Measurements from ENCODE around the gene CCNJL.

Gene CCNJL

DNA sequence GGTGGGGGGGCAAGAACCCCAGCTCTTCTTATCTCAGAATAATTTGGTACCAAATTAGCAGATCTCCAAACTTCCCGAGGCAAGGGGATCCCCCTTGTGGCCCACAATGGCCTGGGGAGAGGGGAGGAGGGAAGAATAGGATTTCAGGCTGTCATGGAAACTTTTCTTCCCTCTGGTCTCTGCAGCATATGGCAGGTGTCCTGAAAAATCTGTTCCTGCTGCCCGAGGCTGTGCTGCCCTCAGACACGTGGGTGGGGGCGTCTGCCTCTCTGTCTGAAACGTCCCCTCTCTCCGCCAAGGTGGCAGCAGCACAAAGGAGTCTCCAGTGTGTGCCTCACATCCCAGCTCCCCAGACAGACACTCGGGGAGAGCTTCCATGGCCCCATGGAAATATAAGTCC is 34.0 kb downstream of the CCNJL start:
- no peak for TF ChIP-seq CTCF (IDR thresholded peaks at IDR 0.05; ENCODE audit: low read depth, low read length)
- no peak overlapping the region for H3K4me3 ChIP-seq (replicated peaks in 1 of 2; ENCODE audit: low read depth in 2 of 2, low read length in 2 of 2)
- no peak for DNase-seq (ENCODE audit: low read depth in 2 of 2)

GRCh38 chr5:160274483-160274931 is 37.9 kb downstream of the CCNJL start:
- no peak for TF ChIP-seq CTCF (IDR thresholded peaks at IDR 0.05; ENCODE audit: low read depth, low read length)
- no peak for DNase-seq (ENCODE audit: low read depth in 2 of 2)

DNA sequence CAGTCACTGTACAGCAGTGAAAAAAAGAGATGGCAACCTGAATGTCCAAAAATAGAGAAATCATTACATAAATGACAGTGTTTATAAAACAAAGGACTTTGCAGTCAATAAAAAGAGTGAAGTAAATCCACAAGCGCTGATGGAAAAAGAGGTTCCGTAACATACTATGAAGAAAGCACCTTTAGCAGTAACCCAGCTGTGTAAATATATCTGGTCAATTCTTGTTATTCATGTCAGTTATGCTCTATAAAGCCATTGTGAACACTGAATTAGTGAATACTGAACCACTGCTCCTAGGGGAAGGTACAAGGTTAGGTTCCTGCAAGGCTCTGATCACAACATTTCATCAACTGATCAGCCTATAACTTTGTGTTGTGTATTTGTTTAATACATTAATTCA is 39.5 kb downstream of the CCNJL start:
- TF ChIP-seq CTCF (IDR thresholded peaks at IDR 0.05; ENCODE audit: low read depth, low read length): no peak
- H3K4me3 ChIP-seq (replicated peaks in 1 of 2; ENCODE audit: low read depth in 2 of 2, low read length in 2 of 2): no peak overlapping the region
- DNase-seq (ENCODE audit: low read depth in 2 of 2): no peak

More at GRCh38 chr5:160274483-160274931, 37.9 kb downstream of the CCNJL start:
- no peak overlapping the region for H3K4me3 ChIP-seq (replicated peaks in 1 of 2; ENCODE audit: low read depth in 2 of 2, low read length in 2 of 2)

DNA sequence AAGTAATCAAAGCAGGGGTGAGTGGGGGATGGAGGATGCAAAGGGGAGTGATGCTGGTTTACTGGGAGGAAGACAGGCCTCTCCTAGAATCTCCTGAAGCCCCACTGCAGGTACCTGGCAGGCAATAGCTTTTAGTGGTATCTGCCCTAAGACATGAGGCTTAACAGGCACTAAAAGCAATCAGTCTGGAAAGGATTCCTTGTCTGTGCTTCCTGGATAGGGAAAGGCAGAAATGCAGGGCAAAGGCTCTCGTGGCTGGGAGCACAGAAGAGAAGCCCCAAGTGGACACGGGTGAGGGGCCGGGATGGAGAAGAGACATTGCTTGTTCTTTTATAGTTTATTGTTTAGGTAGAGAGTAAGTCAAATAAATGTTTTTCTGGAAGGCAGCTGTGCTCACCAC is 40.1 kb downstream of the CCNJL start:
- TF ChIP-seq CTCF (IDR thresholded peaks at IDR 0.05; ENCODE audit: low read depth, low read length): no peak
- H3K4me3 ChIP-seq (replicated peaks in 1 of 2; ENCODE audit: low read depth in 2 of 2, low read length in 2 of 2): no peak overlapping the region
- no peak for DNase-seq (ENCODE audit: low read depth in 2 of 2)

GRCh38 chr5:160271836-160272235 is 40.5 kb downstream of the CCNJL start:
- no peak for DNase-seq (ENCODE audit: low read depth in 2 of 2)
- TF ChIP-seq CTCF (IDR thresholded peaks at IDR 0.05; ENCODE audit: low read depth, low read length): no peak
- H3K4me3 ChIP-seq (replicated peaks in 1 of 2; ENCODE audit: low read depth in 2 of 2, low read length in 2 of 2): no peak overlapping the region

DNA sequence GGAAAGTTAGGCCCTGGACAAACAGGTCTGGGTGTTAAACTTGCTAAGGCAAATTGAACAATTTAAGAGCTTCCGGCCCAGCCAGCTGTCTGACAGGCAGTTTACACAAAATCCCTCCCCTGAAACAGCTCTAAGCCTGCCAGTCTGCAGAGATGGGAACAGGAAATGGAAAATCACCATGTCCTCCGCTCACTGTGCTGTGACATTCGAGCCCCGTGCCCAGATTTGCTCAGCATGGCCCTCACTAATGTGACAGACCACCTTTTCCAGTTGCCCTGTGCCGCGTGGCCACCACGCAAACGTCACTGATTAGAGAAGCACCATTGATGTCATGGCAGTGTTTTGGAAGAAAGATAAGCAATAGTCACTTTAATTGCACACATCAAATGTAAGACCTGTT is 41.0 kb downstream of the CCNJL start:
- no peak for DNase-seq (ENCODE audit: low read depth in 2 of 2)
- H3K4me3 ChIP-seq (replicated peaks in 1 of 2; ENCODE audit: low read depth in 2 of 2, low read length in 2 of 2): no peak overlapping the region
- no peak for TF ChIP-seq CTCF (IDR thresholded peaks at IDR 0.05; ENCODE audit: low read depth, low read length)

DNA sequence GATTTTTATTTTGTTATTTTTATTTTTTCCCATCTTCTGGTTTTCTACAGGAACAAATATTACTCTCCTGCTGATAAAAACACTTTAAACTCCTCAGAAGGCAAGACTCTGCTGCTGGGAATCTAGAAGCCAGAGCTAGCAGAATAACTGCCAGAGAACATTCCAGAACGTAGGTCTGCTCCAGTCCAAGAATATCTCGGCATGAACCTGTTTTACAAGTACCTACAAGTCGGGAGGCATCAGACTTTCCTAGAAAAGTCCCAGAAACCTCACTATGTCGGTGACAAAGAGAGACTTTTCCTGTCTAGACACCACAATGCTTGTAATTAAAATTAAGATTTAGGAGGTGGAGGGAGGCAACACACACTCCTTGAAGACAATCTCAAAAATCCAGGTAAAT is 41.7 kb downstream of the CCNJL start:
- no peak for DNase-seq (ENCODE audit: low read depth in 2 of 2)
- no peak overlapping the region for H3K4me3 ChIP-seq (replicated peaks in 1 of 2; ENCODE audit: low read depth in 2 of 2, low read length in 2 of 2)
- TF ChIP-seq CTCF (IDR thresholded peaks at IDR 0.05; ENCODE audit: low read depth, low read length): no peak
